ENCODE data around the gene RSPH1.

Gene RSPH1

GRCh38 chr21:42531771-42532170 lies 35.7 kb upstream of the RSPH1 start:
- DNase-seq (ENCODE audit: low spot score) = no peak

- DNase-seq (ENCODE audit: low spot score) = no peak
Observed at GRCh38 chr21:42530167-42530518, 34.1 kb upstream of the RSPH1 start.

- DNase-seq (ENCODE audit: low spot score) = no peak
Observed at GRCh38 chr21:42527489-42528158, 31.6 kb upstream of the RSPH1 start.

GRCh38 chr21:42527127-42527488 lies 31.1 kb upstream of the RSPH1 start:
- DNase-seq (ENCODE audit: low spot score) = no peak

- DNase-seq (ENCODE audit: low spot score) = no peak
Observed at GRCh38 chr21:42526379-42526727, 30.3 kb upstream of the RSPH1 start.

GRCh38 chr21:42525676-42526378 lies 29.8 kb upstream of the RSPH1 start:
- DNase-seq (ENCODE audit: low spot score) = no peak

GRCh38 chr21:42525029-42525581 lies 29.1 kb upstream of the RSPH1 start:
- no peak for DNase-seq (ENCODE audit: low spot score)

- DNase-seq (ENCODE audit: low spot score) = no peak
Observed at GRCh38 chr21:42524341-42525028, 28.5 kb upstream of the RSPH1 start.

- DNase-seq (ENCODE audit: low spot score) = no peak
Observed at GRCh38 chr21:42523941-42524340, 27.9 kb upstream of the RSPH1 start.

- no peak for DNase-seq (ENCODE audit: low spot score)
Observed at GRCh38 chr21:42523211-42523610, 27.2 kb upstream of the RSPH1 start.

- DNase-seq (ENCODE audit: low spot score) = no peak
Observed at GRCh38 chr21:42522771-42523170, 26.7 kb upstream of the RSPH1 start.

- DNase-seq (ENCODE audit: low spot score) = no peak
Observed at GRCh38 chr21:42522271-42522670, 26.2 kb upstream of the RSPH1 start.

GRCh38 chr21:42521805-42522204 lies 25.8 kb upstream of the RSPH1 start:
- DNase-seq (ENCODE audit: low spot score) = no peak

GRCh38 chr21:42521384-42521783 lies 25.4 kb upstream of the RSPH1 start:
- DNase-seq (ENCODE audit: low spot score) = no peak

- DNase-seq (ENCODE audit: low spot score) = peak; percentile 70
Observed at GRCh38 chr21:42520628-42521253, 24.7 kb upstream of the RSPH1 start.

- no peak for DNase-seq (ENCODE audit: low spot score)
Observed at GRCh38 chr21:42518626-42519025, 22.6 kb upstream of the RSPH1 start.

GRCh38 chr21:42518215-42518614 lies 22.2 kb upstream of the RSPH1 start:
- no peak for DNase-seq (ENCODE audit: low spot score)

GRCh38 chr21:42515708-42516502 lies 19.9 kb upstream of the RSPH1 start:
- no peak for DNase-seq (ENCODE audit: low spot score)

GRCh38 chr21:42514883-42515228 lies 18.8 kb upstream of the RSPH1 start:
- DNase-seq (ENCODE audit: low spot score) = no peak

- peak; percentile 82 for DNase-seq (ENCODE audit: low spot score)
Observed at GRCh38 chr21:42513985-42514882, 18.2 kb upstream of the RSPH1 start.
